HG02759 (cell line): ENCODE results near the gene RAG1.

Source experiments
- ATAC-seq: cut with Tn5 transposase; IDR thresholded peaks from one replicate; pipeline ENCODE4 v1.9.1; 2021; ENCODE audit warnings: mild to moderate bottlenecking, moderate library complexity; ENCODE audit not compliant: unreplicated experiment

The RAG1 gene

GRCh38 chr11:36627006-36627405, 59.2 kb downstream of the RAG1 start:
- ATAC-seq: no peak

GRCh38 chr11:36627471-36627870, 59.7 kb downstream of the RAG1 start:
- no peak for ATAC-seq

- no peak for ATAC-seq
Observed at GRCh38 chr11:36628141-36628540, 60.3 kb downstream of the RAG1 start.

GRCh38 chr11:36628765-36629244, 61.0 kb downstream of the RAG1 start:
- no peak for ATAC-seq
